SK-N-SH treated with all-trans-retinoic acid at 6 μM for 48 hours (cell line): ENCODE results near the gene ACOT9.

Experiments used
- ATAC-seq: fragments of 200-7000 bp; cut with Tn5 transposase; 3 replicates; pipeline ENCODE4 v1.9.1; 2020; ENCODE audit warnings: mild to moderate bottlenecking, moderate library complexity
- ARNTL ChIP-seq: fragments of 450-650 bp; formaldehyde crosslinking; IDR thresholded peaks from 2 replicates; pipeline ENCODE4 v1.5.0; 2020; ENCODE audit warnings: low read depth, mild to moderate bottlenecking, moderate library complexity, borderline replicate concordance
- BACH2 ChIP-seq: fragments of 250-450 bp; sonication (Bioruptor Pico); IDR thresholded peaks from 2 replicates; pipeline ENCODE4 v1.9.0; 2021; ENCODE audit warnings: mild to moderate bottlenecking, borderline replicate concordance
- CSDC2 ChIP-seq: fragments of 250-450 bp; sonication (Bioruptor Pico); IDR thresholded peaks from 2 replicates; pipeline ENCODE4 v1.5.0; 2020; ENCODE audit warnings: mild to moderate bottlenecking, moderate library complexity
- ESRRG ChIP-seq: fragments of 250-450 bp; sonication (Bioruptor Pico); IDR thresholded peaks from 2 replicates; pipeline ENCODE4 v1.6.1; 2021; ENCODE audit warnings: mild to moderate bottlenecking
- GLIS3 ChIP-seq: fragments of 250-450 bp; sonication (Bioruptor Pico); IDR thresholded peaks from 2 replicates; pipeline ENCODE4 v1.5.0; 2020; ENCODE audit warnings: mild to moderate bottlenecking, moderate library complexity
- OSR1 ChIP-seq: fragments of 250-450 bp; sonication (Bioruptor Pico); IDR thresholded peaks from 2 replicates; pipeline ENCODE4 v1.8.0; 2022; ENCODE audit warnings: moderate library complexity, mild to moderate bottlenecking, inconsistent platforms
- PPARA ChIP-seq: fragments of 250-450 bp; sonication (Bioruptor Pico); IDR thresholded peaks from 2 replicates; pipeline ENCODE4 v1.5.0; 2020; ENCODE audit warnings: mild to moderate bottlenecking, borderline replicate concordance
- SNAI2 ChIP-seq: fragments of 250-450 bp; sonication (Bioruptor Pico); IDR thresholded peaks from 2 replicates; pipeline ENCODE4 v1.5.0; 2020; ENCODE audit warnings: mild to moderate bottlenecking, moderate library complexity
- TCF4 ChIP-seq: fragments of 250-450 bp; sonication (Bioruptor Pico); IDR thresholded peaks from 2 replicates; pipeline ENCODE4 v1.8.0; 2021; ENCODE audit warnings: mild to moderate bottlenecking, moderate library complexity, borderline replicate concordance
- TOX ChIP-seq: fragments of 250-450 bp; sonication (Bioruptor Pico); IDR thresholded peaks from 2 replicates; pipeline ENCODE4 v1.8.0; 2021; ENCODE audit warnings: mild to moderate bottlenecking, moderate library complexity, borderline replicate concordance
- ZC3H10 ChIP-seq: fragments of 250-450 bp; sonication (Bioruptor Pico); IDR thresholded peaks from 2 replicates; pipeline ENCODE4 v1.5.1; 2021; ENCODE audit warnings: mild to moderate bottlenecking, moderate library complexity
- ZFP3 ChIP-seq: fragments of 250-450 bp; sonication (Bioruptor Pico); IDR thresholded peaks from 2 replicates; pipeline ENCODE4 v1.5.0; 2020; ENCODE audit warnings: mild to moderate bottlenecking, moderate library complexity
- ZFP30 ChIP-seq: fragments of 450-650 bp; formaldehyde crosslinking; IDR thresholded peaks from 2 replicates; pipeline ENCODE4 v1.5.0; 2022; ENCODE audit warnings: mild to moderate bottlenecking, moderate library complexity
- ZNF565 ChIP-seq: fragments of 450-650 bp; formaldehyde crosslinking; conservative IDR thresholded peaks from 2 replicates; pipeline ENCODE4 v1.5.0; 2020; ENCODE audit warnings: low read depth, mild to moderate bottlenecking, moderate library complexity
- ZNF70 ChIP-seq: fragments of 450-650 bp; formaldehyde crosslinking; IDR thresholded peaks from 2 replicates; pipeline ENCODE4 v1.5.0; 2020; ENCODE audit warnings: mild to moderate bottlenecking, moderate library complexity
- TF ChIP-seq, protein P1 (sequence below): fragments of 250-450 bp; sonication (Bioruptor Pico); IDR thresholded peaks from 2 replicates; pipeline ENCODE4 v1.5.1; 2021; ENCODE audit warnings: mild to moderate bottlenecking, moderate library complexity
- TF ChIP-seq, protein P2 (sequence below): fragments of 250-450 bp; sonication (Bioruptor Pico); IDR thresholded peaks from 2 replicates; pipeline ENCODE4 v1.5.1; 2020; ENCODE audit warnings: low read depth, mild to moderate bottlenecking, moderate library complexity
- TF ChIP-seq, protein P3 (sequence below): fragments of 250-450 bp; sonication (Bioruptor Pico); IDR thresholded peaks from 2 replicates; pipeline ENCODE4 v1.5.0; 2020; ENCODE audit warnings: mild to moderate bottlenecking, moderate library complexity
- TF ChIP-seq, protein P4 (sequence below): fragments of 250-450 bp; sonication (Bioruptor Pico); IDR thresholded peaks from 2 replicates; pipeline ENCODE4 v1.8.0; 2020; ENCODE audit warnings: mild to moderate bottlenecking, moderate library complexity, borderline replicate concordance
- TF ChIP-seq, protein P5 (sequence below): fragments of 250-450 bp; sonication (Bioruptor Pico); IDR thresholded peaks from 2 replicates; pipeline ENCODE4 v1.8.0; 2021; ENCODE audit warnings: low read depth, mild to moderate bottlenecking, moderate library complexity, borderline replicate concordance

ACOT9 gene

DNA sequence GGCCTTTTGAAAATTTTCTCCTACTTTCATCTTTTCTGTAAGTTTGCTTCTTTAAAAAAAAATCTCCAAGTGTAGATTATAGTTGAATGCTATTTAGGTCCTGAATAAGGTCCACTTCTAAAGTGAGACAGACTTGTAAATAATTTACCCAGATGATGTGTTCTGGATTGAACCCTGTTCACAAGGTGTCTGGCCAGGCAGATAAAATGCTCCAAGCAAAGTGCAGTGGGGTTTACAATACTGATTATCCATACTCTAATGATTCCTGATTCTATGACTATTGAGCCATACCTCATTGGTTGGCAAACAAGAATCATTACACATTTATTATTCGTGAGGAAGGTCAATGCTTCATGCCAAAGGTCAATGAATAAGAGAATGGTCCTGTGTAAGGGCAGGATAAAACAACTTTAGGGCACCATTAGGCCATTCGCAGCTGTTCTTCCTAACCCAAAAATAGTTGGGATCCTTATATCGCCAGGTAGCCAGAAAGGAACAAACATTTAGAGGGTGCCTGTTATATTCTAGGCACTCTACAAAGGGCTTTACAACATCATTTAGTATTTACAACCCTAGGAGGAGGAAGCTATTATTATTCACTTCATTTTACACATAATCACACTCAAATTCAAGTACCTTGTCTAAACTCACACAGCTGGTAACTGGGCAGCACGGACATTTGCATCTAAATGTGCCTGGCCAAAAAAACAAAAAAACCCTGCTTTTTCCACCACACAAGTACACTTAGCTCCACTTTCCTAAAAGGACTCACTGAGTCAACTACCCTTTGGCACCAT lies 21.3 kb upstream of the ACOT9 start:
- no peak for ATAC-seq
- no peak for TF ChIP-seq PPARA (CRISPR knock-in tag)
- no peak for TF ChIP-seq ZFP30 (CRISPR knock-in tag)
- TF ChIP-seq, protein P1, sequence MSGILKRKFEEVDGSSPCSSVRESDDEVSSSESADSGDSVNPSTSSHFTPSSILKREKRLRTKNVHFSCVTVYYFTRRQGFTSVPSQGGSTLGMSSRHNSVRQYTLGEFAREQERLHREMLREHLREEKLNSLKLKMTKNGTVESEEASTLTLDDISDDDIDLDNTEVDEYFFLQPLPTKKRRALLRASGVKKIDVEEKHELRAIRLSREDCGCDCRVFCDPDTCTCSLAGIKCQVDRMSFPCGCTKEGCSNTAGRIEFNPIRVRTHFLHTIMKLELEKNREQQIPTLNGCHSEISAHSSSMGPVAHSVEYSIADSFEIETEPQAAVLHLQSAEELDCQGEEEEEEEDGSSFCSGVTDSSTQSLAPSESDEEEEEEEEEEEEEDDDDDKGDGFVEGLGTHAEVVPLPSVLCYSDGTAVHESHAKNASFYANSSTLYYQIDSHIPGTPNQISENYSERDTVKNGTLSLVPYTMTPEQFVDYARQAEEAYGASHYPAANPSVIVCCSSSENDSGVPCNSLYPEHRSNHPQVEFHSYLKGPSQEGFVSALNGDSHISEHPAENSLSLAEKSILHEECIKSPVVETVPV (CRISPR knock-in tag) = no peak
- TF ChIP-seq ZNF565 = no peak
- no peak for TF ChIP-seq CSDC2 (CRISPR knock-in tag)
- no peak for TF ChIP-seq SNAI2 (CRISPR knock-in tag)
- TF ChIP-seq, protein P2, sequence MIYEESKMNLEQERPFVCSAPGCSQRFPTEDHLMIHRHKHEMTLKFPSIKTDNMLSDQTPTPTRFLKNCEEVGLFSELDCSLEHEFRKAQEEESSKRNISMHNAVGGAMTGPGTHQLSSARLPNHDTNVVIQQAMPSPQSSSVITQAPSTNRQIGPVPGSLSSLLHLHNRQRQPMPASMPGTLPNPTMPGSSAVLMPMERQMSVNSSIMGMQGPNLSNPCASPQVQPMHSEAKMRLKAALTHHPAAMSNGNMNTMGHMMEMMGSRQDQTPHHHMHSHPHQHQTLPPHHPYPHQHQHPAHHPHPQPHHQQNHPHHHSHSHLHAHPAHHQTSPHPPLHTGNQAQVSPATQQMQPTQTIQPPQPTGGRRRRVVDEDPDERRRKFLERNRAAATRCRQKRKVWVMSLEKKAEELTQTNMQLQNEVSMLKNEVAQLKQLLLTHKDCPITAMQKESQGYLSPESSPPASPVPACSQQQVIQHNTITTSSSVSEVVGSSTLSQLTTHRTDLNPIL (CRISPR knock-in tag) = no peak
- TF ChIP-seq ZC3H10 (CRISPR knock-in tag) = no peak
- TF ChIP-seq TCF4 = no peak
- no peak for TF ChIP-seq GLIS3 (CRISPR knock-in tag)
- TF ChIP-seq TOX = no peak
- TF ChIP-seq ESRRG (CRISPR knock-in tag) = no peak
- no peak for TF ChIP-seq ZFP3 (CRISPR knock-in tag)
- TF ChIP-seq, protein P3, sequence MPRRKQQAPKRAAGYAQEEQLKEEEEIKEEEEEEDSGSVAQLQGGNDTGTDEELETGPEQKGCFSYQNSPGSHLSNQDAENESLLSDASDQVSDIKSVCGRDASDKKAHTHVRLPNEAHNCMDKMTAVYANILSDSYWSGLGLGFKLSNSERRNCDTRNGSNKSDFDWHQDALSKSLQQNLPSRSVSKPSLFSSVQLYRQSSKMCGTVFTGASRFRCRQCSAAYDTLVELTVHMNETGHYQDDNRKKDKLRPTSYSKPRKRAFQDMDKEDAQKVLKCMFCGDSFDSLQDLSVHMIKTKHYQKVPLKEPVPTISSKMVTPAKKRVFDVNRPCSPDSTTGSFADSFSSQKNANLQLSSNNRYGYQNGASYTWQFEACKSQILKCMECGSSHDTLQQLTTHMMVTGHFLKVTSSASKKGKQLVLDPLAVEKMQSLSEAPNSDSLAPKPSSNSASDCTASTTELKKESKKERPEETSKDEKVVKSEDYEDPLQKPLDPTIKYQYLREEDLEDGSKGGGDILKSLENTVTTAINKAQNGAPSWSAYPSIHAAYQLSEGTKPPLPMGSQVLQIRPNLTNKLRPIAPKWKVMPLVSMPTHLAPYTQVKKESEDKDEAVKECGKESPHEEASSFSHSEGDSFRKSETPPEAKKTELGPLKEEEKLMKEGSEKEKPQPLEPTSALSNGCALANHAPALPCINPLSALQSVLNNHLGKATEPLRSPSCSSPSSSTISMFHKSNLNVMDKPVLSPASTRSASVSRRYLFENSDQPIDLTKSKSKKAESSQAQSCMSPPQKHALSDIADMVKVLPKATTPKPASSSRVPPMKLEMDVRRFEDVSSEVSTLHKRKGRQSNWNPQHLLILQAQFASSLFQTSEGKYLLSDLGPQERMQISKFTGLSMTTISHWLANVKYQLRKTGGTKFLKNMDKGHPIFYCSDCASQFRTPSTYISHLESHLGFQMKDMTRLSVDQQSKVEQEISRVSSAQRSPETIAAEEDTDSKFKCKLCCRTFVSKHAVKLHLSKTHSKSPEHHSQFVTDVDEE (CRISPR knock-in tag) = no peak
- TF ChIP-seq, protein P4, sequence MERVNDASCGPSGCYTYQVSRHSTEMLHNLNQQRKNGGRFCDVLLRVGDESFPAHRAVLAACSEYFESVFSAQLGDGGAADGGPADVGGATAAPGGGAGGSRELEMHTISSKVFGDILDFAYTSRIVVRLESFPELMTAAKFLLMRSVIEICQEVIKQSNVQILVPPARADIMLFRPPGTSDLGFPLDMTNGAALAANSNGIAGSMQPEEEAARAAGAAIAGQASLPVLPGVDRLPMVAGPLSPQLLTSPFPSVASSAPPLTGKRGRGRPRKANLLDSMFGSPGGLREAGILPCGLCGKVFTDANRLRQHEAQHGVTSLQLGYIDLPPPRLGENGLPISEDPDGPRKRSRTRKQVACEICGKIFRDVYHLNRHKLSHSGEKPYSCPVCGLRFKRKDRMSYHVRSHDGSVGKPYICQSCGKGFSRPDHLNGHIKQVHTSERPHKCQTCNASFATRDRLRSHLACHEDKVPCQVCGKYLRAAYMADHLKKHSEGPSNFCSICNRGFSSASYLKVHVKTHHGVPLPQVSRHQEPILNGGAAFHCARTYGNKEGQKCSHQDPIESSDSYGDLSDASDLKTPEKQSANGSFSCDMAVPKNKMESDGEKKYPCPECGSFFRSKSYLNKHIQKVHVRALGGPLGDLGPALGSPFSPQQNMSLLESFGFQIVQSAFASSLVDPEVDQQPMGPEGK (CRISPR knock-in tag) = no peak
- TF ChIP-seq, protein P5, sequence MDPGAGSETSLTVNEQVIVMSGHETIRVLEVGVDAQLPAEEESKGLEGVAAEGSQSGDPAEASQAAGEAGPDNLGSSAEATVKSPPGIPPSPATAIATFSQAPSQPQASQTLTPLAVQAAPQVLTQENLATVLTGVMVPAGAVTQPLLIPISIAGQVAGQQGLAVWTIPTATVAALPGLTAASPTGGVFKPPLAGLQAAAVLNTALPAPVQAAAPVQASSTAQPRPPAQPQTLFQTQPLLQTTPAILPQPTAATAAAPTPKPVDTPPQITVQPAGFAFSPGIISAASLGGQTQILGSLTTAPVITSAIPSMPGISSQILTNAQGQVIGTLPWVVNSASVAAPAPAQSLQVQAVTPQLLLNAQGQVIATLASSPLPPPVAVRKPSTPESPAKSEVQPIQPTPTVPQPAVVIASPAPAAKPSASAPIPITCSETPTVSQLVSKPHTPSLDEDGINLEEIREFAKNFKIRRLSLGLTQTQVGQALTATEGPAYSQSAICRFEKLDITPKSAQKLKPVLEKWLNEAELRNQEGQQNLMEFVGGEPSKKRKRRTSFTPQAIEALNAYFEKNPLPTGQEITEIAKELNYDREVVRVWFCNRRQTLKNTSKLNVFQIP (CRISPR knock-in tag) = no peak
- no peak for TF ChIP-seq OSR1 (CRISPR knock-in tag)

DNA sequence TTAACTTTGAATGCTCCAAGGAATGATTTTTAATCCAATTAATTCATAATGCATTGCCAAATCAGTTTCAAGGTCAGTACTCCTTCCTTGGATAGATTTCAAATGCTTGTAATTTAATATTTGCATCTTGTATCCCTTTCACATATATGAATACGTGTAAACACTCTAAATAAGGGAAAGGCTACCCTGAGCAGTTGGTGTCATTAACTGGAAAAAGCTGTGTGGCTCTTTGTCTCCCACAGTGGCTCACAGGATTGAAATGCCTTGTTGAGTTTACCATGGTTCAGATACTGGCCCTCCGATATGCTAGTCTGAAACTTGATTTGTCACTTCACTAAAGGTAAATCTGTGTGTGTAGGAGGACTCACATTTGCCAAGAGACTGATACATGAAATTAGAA lies 16.7 kb upstream of the ACOT9 start:
- TF ChIP-seq ZC3H10 (CRISPR knock-in tag) = no peak
- no peak for TF ChIP-seq ZNF70
- no peak for TF ChIP-seq CSDC2 (CRISPR knock-in tag)
- TF ChIP-seq TOX = no peak
- TF ChIP-seq GLIS3 (CRISPR knock-in tag) = no peak
- no peak for ATAC-seq

DNA sequence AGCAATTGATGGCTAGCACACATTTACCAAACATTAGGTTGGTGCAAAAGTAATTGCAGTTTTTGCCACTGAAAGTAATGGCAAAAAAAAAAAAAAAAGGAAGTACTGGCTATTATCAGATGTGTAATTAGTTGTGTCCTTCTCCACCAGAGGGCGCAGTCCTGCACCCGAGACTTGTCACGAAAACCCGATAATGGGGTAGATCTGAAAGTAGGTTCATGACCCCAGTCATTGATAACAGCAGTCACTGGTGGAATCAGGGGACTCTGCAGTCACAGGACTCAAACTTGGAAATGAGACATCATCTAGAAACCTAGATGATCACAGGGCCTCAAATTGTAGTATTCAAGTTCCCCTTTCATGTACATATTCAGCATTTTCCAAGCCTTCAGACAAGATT lies 13.1 kb upstream of the ACOT9 start:
- TF ChIP-seq TCF4 (no peak), ESRRG (CRISPR knock-in tag) (no peak), CSDC2 (CRISPR knock-in tag) (no peak), SNAI2 (CRISPR knock-in tag) (no peak), GLIS3 (CRISPR knock-in tag) (no peak), BACH2 (no peak), ARNTL (no peak)
- TF ChIP-seq, protein P1 (CRISPR knock-in tag) = no peak
- ATAC-seq = peak; percentile 65
